SK-N-SH (cell line): ENCODE results near the gene FDPS. TPM values are rescaled to one million over a fixed set of nuclear protein-coding genes. Genes with fewer than 3 reads are reported as not detected.

Experiments used
- CTCF ChIA-PET: fragments of 300-600, 350-600 bp; formaldehyde crosslinking; extraction: SDS; loops from one replicate; lab custom pipeline; 2021; lab: Yijun Ruan, JAX
- POLR2A ChIA-PET: fragments of 350-600 bp; sonication (Branson Sonifier 250); formaldehyde crosslinking; extraction: SDS; loops from one replicate; lab custom pipeline; 2020; ENCODE audit warnings: antibody characterized with exemption, inconsistent platforms; lab: Yijun Ruan, JAX
- DNase-seq: peaks from one replicate; pipeline ENCODE4 v3.0.0; 2012
- H2AFZ ChIP-seq: fragments of 200-600 bp; sonication (generic); 2 replicates; pipeline ENCODE4 v1.8.1; 2016; ENCODE audit warnings: antibody characterized with exemption, mild to moderate bottlenecking, low read depth
- H3F3A ChIP-seq: fragments of 200-600 bp; sonication (generic); replicated peaks from 2 replicates; pipeline ENCODE3; 2016; ENCODE audit warnings: antibody characterized with exemption, mild to moderate bottlenecking; ENCODE audit not compliant: insufficient read depth
- H3K27ac ChIP-seq, 2 experiments: fragments of 200-500 bp in 1 of 2; fragments of 200-600 bp in 1 of 2; sonication (Bioruptor generic) in 1 of 2; sonication (generic), shearing (Covaris generic) in 1 of 2; 2 replicates each; pipeline versions ENCODE4 v1.5.1 to v1.6.1; 2014 to 2016; ENCODE audit warnings: low read depth in 2 of 2, inconsistent platforms in 1 of 2, low read length in 1 of 2, mild to moderate bottlenecking in 1 of 2, mixed read lengths in 1 of 2
- H3K27me3 ChIP-seq: fragments of 200-600 bp; sonication (generic), shearing (Covaris generic); 2 replicates; pipeline ENCODE4 v1.6.1; 2016; ENCODE audit warnings: mixed run types; ENCODE audit not compliant: insufficient read depth
- H3K36me3 ChIP-seq, 2 experiments: fragments of 200-500 bp in 1 of 2; fragments of 200-600 bp in 1 of 2; sonication (Bioruptor generic) in 1 of 2; sonication (generic) in 1 of 2; replicated peaks in 1 of 2; 2 replicates each; pipeline versions ENCODE3 to v1.5.1; 2014 to 2016; ENCODE audit warnings: low read length in 1 of 2, mild to moderate bottlenecking in 1 of 2; ENCODE audit not compliant: insufficient read depth in 2 of 2, control insufficient read depth in 1 of 2
- H3K4me1 ChIP-seq, 2 experiments: fragments of 200-500 bp in 1 of 2; fragments of 200-600 bp in 1 of 2; sonication (Bioruptor generic) in 1 of 2; sonication (generic), shearing (Covaris generic) in 1 of 2; 2 replicates each; pipeline versions ENCODE4 v1.5.1 to v1.6.1; 2014 to 2016; ENCODE audit warnings: low read depth in 1 of 2, low read length in 1 of 2, mixed run types in 1 of 2; ENCODE audit not compliant: insufficient read depth in 2 of 2, control insufficient read depth in 1 of 2
- H3K4me2 ChIP-seq: fragments of 200-600 bp; sonication (generic), shearing (Covaris generic); 2 replicates; pipeline ENCODE4 v1.6.1; 2017; ENCODE audit warnings: mixed run types
- H3K4me3 ChIP-seq, 2 experiments: fragments of 200-500 bp in 1 of 2; fragments of 200-600 bp in 1 of 2; sonication (Bioruptor generic) in 1 of 2; sonication (generic), shearing (Covaris generic) in 1 of 2; 2 replicates each; pipeline versions ENCODE4 v1.5.1 to v1.8.1; 2014 to 2016; ENCODE audit warnings: low read depth in 2 of 2, inconsistent platforms in 1 of 2, low read length in 1 of 2, mild to moderate bottlenecking in 1 of 2, mixed read lengths in 1 of 2, moderate library complexity in 1 of 2
- H3K79me2 ChIP-seq: fragments of 200-600 bp; sonication (generic); 2 replicates; pipeline ENCODE4 v1.8.1; 2017; ENCODE audit warnings: mild to moderate bottlenecking; ENCODE audit not compliant: insufficient read depth
- H3K9ac ChIP-seq: fragments of 200-600 bp; sonication (generic); 2 replicates; pipeline ENCODE4 v1.6.1; 2017; ENCODE audit warnings: mixed run types
- H3K9me2 ChIP-seq: fragments of 200-600 bp; sonication (generic); 2 replicates; pipeline ENCODE4 v1.6.1; 2017; ENCODE audit warnings: mixed run types
- H3K9me3 ChIP-seq: fragments of 200-600 bp; sonication (generic); 2 replicates; pipeline ENCODE4 v1.6.1; 2017; ENCODE audit warnings: mixed run types, mild to moderate bottlenecking, moderate library complexity
- H4K20me1 ChIP-seq: fragments of 200-600 bp; sonication (generic); 2 replicates; pipeline ENCODE4 v1.6.1; 2017; ENCODE audit warnings: mild to moderate bottlenecking, mixed run types; ENCODE audit not compliant: insufficient read depth
- FOXM1 ChIP-seq: IDR thresholded peaks from 2 replicates; pipeline ENCODE4 v1.4.0; 2012; ENCODE audit warnings: low read depth, mild to moderate bottlenecking
- JUND ChIP-seq: IDR thresholded peaks from 2 replicates; pipeline ENCODE4 v1.4.0; 2012
- MXI1 ChIP-seq: IDR thresholded peaks from 2 replicates; pipeline ENCODE4 v1.6.1; 2012; ENCODE audit warnings: mild to moderate bottlenecking, low read depth, low read length, improper control_type of control experiment
- NRF1 ChIP-seq: IDR thresholded peaks from 2 replicates; pipeline ENCODE4 v1.6.1; 2012; ENCODE audit warnings: low read depth, mild to moderate bottlenecking, low read length
- RAD21 ChIP-seq: IDR thresholded peaks from 2 replicates; pipeline ENCODE4 v1.6.1; 2012; ENCODE audit warnings: mild to moderate bottlenecking, low read length
- RXRA ChIP-seq: IDR thresholded peaks from 2 replicates; pipeline ENCODE4 v1.4.0; 2012; ENCODE audit warnings: low read depth, mild to moderate bottlenecking, borderline replicate concordance
- SIN3A ChIP-seq: IDR thresholded peaks from 2 replicates; pipeline ENCODE4 v1.6.1; 2012; ENCODE audit warnings: low read depth, mild to moderate bottlenecking, low read length, moderate library complexity, borderline replicate concordance
- TAF1 ChIP-seq: IDR thresholded peaks from 2 replicates; pipeline ENCODE4 v1.6.1; 2012; ENCODE audit warnings: low read depth, mild to moderate bottlenecking, low read length, moderate library complexity, borderline replicate concordance
- TCF12 ChIP-seq: IDR thresholded peaks from 2 replicates; pipeline ENCODE4 v1.4.0; 2012
- TEAD4 ChIP-seq: IDR thresholded peaks from 2 replicates; pipeline ENCODE4 v1.4.0; 2012; ENCODE audit warnings: mild to moderate bottlenecking, borderline replicate concordance; ENCODE audit not compliant: insufficient read depth
- WGBS: methylation state at CpG from one replicate; pipeline ENCODE4 v1.1.6; 2017; ENCODE audit warnings: low lambda C conversion rate; 5-methylcytosine and 5-hydroxymethylcytosine counted together
- polyA plus RNA-seq, 3 experiments: library from polyadenylated mRNA; depleted of rRNA; stranded (reverse); fragments of >200 nt; gene quantifications; 2 replicates each; pipeline ENCODE4 v1.2.3, GENCODE V29; 2012
- TF ChIP-seq, protein P1 (sequence below): IDR thresholded peaks from 2 replicates; pipeline ENCODE4; 2012
- TF ChIP-seq, protein P2 (sequence below): fragments of 200-600 bp; sonication (generic); IDR thresholded peaks from 2 replicates; pipeline ENCODE4 v1.6.1; 2017; ENCODE audit warnings: antibody characterized with exemption, mild to moderate bottlenecking, moderate library complexity
- TF ChIP-seq, protein P3 (sequence below): IDR thresholded peaks from 2 replicates; pipeline ENCODE4 v1.4.0; 2012; ENCODE audit warnings: low read depth, borderline replicate concordance

FDPS gene
- polyA plus RNA-seq, 1 of the 3 experiments (the other 2 are of a cell fraction), result 126 TPM

DNA sequence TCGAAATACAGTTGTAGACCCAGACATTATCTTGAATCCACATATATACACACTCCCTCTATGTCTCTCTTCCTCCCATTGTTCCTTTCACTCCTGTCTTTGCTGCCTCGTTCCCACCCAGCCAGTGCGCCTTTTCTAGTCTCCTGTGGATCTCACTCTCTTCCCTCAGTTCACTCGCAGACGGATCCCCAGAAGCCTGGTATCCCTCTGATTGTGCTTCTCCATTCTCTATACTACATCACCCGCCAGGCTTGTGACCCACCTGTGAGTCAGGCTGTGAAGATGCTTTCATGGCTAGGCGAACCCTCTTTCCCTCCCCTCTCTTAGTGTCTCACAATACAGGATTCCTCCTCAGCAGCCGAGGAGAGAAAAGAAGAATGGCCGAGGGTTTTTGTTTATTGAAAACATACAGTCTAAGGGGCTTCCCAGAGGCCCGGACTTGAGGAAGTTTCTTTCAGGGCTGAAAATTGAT lies 29.9 kb upstream of the FDPS start:
- Histone ChIP-seq H3K9ac (no peak overlapping the region), H3K27me3 (no peaks in the 10 kb centered on the region), H3K4me2 (peak overlapping the region; percentile 98), H3K4me1 (peaks cover 5 to 18% of the 10 kb centered on the region in 2 experiments; a peak in 2 of 4 replicates), H3K4me3 (peak overlapping the region in 1 of 2 experiments; percentile 71; a peak in 3 of 4 replicates), H2AFZ (no peak overlapping the region), H4K20me1 (peaks cover 4% of the 10 kb centered on the region; the same call in 1 of the 2 replicates), H3K9me2 (no peaks in the 10 kb centered on the region), H3K79me2 (no peaks in the 10 kb centered on the region), H3K36me3 (no peaks in the 10 kb centered on the region), H3F3A (peaks cover 18% of the 10 kb centered on the region), H3K9me3 (no peaks in the 10 kb centered on the region), H3K27ac (0 out of 4 replicates have a peak overlapping the region, but pooled peaks of 1 of the 2 experiments have one; percentile 9)
- POLR2A ChIA-PET, result no interaction called here
- TF ChIP-seq TCF12 (no peak), TAF1 (no peak), TEAD4 (no peak), RAD21 (no peak)
- TF ChIP-seq, protein P1, sequence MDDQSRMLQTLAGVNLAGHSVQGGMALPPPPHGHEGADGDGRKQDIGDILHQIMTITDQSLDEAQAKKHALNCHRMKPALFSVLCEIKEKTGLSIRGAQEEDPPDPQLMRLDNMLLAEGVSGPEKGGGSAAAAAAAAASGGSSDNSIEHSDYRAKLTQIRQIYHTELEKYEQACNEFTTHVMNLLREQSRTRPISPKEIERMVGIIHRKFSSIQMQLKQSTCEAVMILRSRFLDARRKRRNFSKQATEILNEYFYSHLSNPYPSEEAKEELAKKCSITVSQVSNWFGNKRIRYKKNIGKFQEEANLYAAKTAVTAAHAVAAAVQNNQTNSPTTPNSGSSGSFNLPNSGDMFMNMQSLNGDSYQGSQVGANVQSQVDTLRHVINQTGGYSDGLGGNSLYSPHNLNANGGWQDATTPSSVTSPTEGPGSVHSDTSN, result no peak
- TF ChIP-seq, protein P2, sequence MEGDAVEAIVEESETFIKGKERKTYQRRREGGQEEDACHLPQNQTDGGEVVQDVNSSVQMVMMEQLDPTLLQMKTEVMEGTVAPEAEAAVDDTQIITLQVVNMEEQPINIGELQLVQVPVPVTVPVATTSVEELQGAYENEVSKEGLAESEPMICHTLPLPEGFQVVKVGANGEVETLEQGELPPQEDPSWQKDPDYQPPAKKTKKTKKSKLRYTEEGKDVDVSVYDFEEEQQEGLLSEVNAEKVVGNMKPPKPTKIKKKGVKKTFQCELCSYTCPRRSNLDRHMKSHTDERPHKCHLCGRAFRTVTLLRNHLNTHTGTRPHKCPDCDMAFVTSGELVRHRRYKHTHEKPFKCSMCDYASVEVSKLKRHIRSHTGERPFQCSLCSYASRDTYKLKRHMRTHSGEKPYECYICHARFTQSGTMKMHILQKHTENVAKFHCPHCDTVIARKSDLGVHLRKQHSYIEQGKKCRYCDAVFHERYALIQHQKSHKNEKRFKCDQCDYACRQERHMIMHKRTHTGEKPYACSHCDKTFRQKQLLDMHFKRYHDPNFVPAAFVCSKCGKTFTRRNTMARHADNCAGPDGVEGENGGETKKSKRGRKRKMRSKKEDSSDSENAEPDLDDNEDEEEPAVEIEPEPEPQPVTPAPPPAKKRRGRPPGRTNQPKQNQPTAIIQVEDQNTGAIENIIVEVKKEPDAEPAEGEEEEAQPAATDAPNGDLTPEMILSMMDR, result no peak
- no peak for DNase-seq
- 64% methylated on average over 10 of the region's 10 CpGs for WGBS
- CTCF ChIA-PET, result interaction anchor here (0.7 to 4.7 kb wide), 19 partner anchors 11 to 225 kb away, joined by 3 to 27 read pairs (median 4); partner anchors contain the start of genes FDPS, PKLR, RUSC1 and THBS3

DNA sequence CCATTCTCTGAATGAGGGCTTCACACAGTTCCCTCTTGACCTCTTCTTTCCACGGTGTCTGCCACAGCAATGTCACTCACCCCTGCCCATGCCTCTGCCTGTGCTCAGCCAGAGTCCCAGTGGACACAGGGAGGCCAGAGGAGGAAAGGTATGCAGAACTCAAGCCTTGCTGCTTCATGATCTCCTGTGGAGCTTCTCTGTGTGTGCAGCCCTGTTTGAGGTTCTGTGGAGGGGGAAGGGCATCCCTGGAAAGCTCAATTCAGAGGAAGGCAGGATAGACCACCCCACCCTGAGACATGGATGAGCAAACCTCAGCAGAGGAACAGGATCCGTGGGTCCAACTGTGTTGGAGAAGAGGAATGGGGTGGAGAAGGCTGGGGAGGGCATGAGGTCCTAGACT lies 29.4 kb upstream of the FDPS start:
- POLR2A ChIA-PET, result no interaction called here

More for the DNA sequence above, 29.4 kb upstream of the FDPS start:
- Histone ChIP-seq H3K79me2 (no peaks in the 10 kb centered on the region), H3K36me3 (no peaks in the 10 kb centered on the region), H3K27me3 (no peaks in the 10 kb centered on the region), H3K4me1 (peaks cover 5 to 16% of the 10 kb centered on the region in 2 experiments; a peak in 1 of 4 replicates), H3K9ac (no peak overlapping the region), H3K4me3 (no peak overlapping the region), H3F3A (peaks cover 18% of the 10 kb centered on the region), H3K27ac (no peak overlapping the region), H3K9me2 (no peaks in the 10 kb centered on the region), H3K9me3 (no peaks in the 10 kb centered on the region), H4K20me1 (peaks cover 4% of the 10 kb centered on the region; the same call in 1 of the 2 replicates), H2AFZ (no peak overlapping the region), H3K4me2 (no peak overlapping the region)
- TF ChIP-seq, protein P3, sequence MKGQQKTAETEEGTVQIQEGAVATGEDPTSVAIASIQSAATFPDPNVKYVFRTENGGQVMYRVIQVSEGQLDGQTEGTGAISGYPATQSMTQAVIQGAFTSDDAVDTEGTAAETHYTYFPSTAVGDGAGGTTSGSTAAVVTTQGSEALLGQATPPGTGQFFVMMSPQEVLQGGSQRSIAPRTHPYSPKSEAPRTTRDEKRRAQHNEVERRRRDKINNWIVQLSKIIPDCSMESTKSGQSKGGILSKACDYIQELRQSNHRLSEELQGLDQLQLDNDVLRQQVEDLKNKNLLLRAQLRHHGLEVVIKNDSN, result no peak
- TF ChIP-seq RXRA, result no peak
- TF ChIP-seq NRF1, result no peak
- TF ChIP-seq JUND, result no peak
- TF ChIP-seq RAD21, result no peak
- no peak for TF ChIP-seq FOXM1
- no peak for TF ChIP-seq TEAD4
- TF ChIP-seq, protein P2, result no peak
- TF ChIP-seq SIN3A, result no peak
- no peak for TF ChIP-seq MXI1
- no peak for DNase-seq
- 95% methylated on average over 2 of the region's 2 CpGs for WGBS
- CTCF ChIA-PET, result interaction anchor here (0.9 to 4.7 kb wide), 10 partner anchors 13 to 72 kb away, joined by 3 to 27 read pairs (median 6); partner anchors contain the start of genes PKLR, RUSC1 and THBS3
